IPS-11a (cell line): ENCODE data around the gene MRPL43.
"Not testable (repeated sequence)": the region's sequence is repeated elsewhere in the genome, so short reads cannot be mapped to it uniquely, and the experiment has no call there.

Source experiments
- H3K4me3 ChIP-seq: one replicate; pipeline ENCODE4 v1.5.1; 2013; ENCODE audit warnings: low read depth, low read length, control low read depth

Gene MRPL43

DNA sequence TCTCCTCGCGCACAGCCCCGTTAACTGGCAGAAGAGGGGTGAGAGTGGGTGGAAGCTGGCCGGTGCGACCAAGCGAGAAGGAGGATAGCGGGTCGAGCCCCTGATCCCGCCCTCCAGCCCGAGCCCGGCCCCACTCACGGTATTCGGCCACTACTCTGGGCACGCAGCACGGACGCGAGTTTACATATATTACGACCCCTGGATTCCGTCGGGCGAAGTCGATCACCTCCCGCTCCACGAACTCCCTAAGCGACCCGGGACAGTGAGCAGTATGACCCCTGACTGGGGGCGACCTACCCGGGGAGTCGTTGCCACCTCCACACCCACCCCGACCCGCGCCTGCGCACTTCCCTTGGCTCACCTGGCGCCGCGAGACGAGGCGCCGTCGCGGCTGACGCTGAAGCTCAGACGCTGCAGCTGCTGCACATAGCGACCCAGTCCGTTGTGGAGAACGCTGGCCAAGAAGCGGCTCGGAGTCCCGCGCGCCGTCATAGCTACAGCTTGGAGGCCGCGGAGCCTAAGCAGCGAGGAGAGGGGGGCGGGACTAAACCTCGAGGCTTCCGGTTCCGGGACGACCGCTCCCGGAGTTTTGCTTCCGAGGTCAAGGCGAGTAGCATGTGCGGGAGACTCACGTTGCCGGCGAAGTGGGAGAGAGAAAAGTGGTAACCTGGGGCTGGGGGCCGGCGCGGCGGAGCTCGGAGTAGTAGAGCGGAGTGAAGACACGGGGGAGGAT is at the start of gene MRPL43, which contains the start of gene TWNK:
MRPL43 (minus strand) TSS at position 546 of the 733 bp plus-strand sequence; CDS start at position 492, 54 bp downstream.
TWNK (plus strand) TSS at position 592 of the 733 bp plus-strand sequence. CDS start 668 bp downstream, outside the sequence.
- H3K4me3 ChIP-seq = peak within 1 kb of the TSS; percentile 98

DNA sequence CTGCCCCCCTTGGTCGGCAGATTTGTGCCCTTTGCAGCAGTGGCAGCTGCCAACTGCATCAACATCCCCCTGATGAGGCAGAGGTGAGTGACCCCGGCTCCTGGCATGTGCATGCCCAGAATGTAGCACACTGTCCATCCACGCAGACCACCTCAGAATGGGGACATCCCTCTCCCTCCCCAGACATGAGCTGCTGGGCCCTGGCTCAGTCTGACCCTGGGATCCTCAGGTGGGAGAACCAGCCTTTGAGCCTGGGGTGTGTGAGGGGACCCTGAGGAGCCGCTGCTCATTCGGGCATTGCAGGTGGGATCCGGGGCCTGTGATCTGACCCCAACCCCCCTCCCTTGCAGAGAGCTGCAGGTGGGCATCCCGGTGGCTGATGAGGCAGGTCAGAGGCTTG is 49.4 kb upstream of the MRPL43 start:
- H3K4me3 ChIP-seq = no peak overlapping the region

- H3K4me3 ChIP-seq = no peak overlapping the region
These were observed 48.8 kb upstream of the MRPL43 start for GRCh38 chr10:101035916-101036702.

GRCh38 chr10:101035314-101035713 is 48.0 kb upstream of the MRPL43 start:
- H3K4me3 ChIP-seq = no peak overlapping the region

- not testable (repeated sequence) for H3K4me3 ChIP-seq
These were observed 47.1 kb upstream of the MRPL43 start for GRCh38 chr10:101034404-101034803.

GRCh38 chr10:101033276-101033675 is 46.0 kb upstream of the MRPL43 start:
- H3K4me3 ChIP-seq = no peak overlapping the region

- H3K4me3 ChIP-seq = peak overlapping the region; percentile 15
These were observed 45.4 kb upstream of the MRPL43 start for GRCh38 chr10:101032637-101033224.

DNA sequence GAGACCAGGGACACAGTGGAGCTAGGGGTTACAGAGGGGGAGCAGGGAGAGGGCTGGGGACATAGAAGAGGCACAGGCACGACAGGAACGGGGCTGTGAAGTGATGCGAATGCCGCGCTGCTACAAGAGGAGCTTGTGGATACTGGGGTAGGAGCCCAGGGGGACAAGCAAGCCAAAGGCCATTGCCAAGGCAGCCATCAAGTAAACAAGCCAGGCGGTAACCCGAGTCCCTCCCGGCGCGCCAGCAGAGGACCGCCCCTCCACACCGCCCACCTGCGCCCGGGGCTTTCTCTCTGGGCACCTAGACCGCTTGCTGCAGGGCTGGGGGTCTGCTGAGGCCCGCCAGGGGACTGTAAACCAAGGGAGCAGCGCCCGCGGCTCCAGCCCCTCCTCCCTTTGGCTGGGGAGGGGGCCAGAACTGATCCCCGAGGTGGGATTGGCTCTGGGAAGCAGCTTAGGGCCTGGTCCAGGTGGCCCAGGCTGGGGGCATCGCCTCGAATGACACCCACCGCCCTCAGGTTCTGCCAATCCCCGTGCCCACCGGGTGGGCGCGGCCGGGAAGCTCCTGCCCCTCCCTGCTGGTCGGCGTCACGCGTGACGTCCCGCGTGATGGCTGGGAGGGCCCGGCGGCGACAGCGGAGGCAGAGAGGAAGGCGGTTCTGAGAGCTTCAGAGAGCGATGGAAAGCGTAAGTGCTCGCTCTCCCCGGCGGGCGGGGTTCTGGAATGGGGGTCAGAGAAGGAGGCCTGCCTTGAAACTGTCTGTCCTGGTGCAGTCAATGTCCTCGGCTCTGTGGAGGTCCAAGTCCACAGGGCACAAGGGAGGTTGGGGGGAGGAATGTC is 44.7 kb upstream of the MRPL43 start:
- H3K4me3 ChIP-seq = peak overlapping the region; percentile 15

- peak within 1 kb of the TSS; percentile 15 for H3K4me3 ChIP-seq
These were observed 44.0 kb upstream of the MRPL43 start, which contains the start of the genes PDZD7 and SFXN3 for GRCh38 chr10:101031128-101031795. PDZD7 (minus strand) TSS chr10:101031129; CDS start chr10:101030219, 910 bp downstream. SFXN3 (plus strand) TSS chr10:101031234; CDS start chr10:101034695, 3,461 bp downstream.

GRCh38 chr10:101030496-101031127 is 43.3 kb upstream of the MRPL43 start:
- H3K4me3 ChIP-seq = no peak overlapping the region

DNA sequence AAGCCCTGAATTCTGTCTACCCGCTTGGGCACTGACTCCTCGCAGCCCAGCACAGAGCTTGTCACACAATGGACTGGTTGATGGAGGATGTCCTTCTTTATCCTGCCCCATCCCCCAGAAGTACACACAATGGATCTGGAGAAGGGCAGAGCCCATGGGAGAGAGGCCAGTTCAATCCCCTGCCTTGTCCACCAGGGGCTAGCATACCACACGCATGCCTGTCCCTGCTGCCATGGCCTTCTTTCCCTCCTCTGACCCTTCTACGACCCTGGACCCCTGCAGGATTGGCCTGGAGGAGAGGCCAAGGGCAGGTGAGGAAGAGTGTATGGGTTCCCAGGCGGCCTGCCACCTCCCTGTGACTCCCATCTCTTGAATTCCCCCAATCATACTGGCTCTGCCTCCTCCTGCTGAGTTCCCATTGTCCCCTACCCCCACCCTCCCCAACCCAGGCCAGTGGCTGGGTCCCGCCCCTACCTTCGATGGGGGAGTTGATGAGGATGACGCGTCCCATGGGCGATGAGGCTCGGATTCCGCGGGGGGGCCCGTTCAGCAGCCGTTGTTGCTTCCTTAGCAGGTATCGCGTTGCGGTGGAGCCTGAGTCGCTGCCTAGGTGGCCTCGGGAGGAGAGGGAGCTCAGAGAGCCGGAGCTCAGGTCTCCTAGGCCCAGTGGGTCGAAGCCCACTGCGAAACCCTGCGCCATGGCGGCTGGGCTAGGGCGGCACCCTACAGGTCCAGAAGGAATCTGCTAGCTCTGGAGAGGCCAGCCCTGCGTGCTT is 42.4 kb upstream of the MRPL43 start:
- H3K4me3 ChIP-seq = no peak overlapping the region

- no peak overlapping the region for H3K4me3 ChIP-seq
These were observed 41.4 kb upstream of the MRPL43 start for GRCh38 chr10:101028446-101029337.

GRCh38 chr10:101027106-101027720 is 39.9 kb upstream of the MRPL43 start:
- no peak overlapping the region for H3K4me3 ChIP-seq

GRCh38 chr10:101022967-101023705 is 35.8 kb upstream of the MRPL43 start:
- no peak overlapping the region for H3K4me3 ChIP-seq

DNA sequence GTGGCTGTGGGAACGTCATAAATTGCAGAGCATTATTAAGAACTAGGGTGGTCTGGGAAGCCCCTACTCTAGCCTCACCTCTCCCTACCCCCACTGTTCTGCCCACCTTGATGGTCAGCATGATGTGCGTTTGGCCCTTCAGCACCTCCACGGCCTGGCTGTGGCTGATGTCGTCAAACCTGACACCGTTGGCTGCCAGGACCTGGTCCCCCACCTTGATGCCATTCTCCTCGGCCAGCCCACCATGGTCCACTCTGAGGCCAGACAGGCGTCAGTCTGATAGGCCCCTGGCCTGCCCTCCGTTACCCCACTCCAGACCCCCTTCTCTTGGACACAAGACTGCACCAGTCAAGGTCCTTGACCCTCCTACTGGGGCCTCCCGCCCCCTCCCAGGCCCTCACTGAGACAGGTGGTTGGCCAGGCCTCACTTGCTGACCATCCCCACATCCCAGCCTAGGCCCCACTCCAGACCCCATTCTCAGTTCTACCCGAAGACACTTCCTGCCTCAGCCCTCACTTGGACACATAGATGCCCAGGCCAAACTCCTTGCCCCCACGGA is 34.5 kb upstream of the MRPL43 start:
- no peak overlapping the region for H3K4me3 ChIP-seq

DNA sequence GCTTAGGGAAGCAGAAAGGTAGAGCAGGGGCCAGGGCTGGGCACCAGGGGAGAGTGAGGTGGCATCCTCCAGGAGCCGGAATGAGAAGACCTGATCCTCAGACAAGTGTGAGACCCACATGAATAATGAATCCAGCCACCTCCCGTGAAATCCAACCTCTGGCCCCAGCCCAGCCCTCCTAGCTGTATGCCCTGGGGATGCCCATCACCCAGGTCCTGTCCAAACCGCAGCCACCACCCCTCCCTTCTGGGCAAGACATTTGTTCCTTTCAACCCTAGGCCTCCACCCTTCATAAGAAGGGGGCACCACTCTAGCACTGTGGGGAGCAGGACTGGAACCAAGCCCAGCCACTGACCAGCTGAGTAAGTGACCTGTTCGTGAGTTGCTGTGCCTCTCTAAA is 33.9 kb upstream of the MRPL43 start:
- H3K4me3 ChIP-seq = no peak overlapping the region
